ENCODE results near the gene DDB1. TPM values are rescaled to one million over a fixed set of nuclear protein-coding genes. Genes with fewer than 3 reads are reported as not detected.

The DDB1 gene
- polyA plus RNA-seq, 1 donor from 2014 or later: 203 TPM

DNA sequence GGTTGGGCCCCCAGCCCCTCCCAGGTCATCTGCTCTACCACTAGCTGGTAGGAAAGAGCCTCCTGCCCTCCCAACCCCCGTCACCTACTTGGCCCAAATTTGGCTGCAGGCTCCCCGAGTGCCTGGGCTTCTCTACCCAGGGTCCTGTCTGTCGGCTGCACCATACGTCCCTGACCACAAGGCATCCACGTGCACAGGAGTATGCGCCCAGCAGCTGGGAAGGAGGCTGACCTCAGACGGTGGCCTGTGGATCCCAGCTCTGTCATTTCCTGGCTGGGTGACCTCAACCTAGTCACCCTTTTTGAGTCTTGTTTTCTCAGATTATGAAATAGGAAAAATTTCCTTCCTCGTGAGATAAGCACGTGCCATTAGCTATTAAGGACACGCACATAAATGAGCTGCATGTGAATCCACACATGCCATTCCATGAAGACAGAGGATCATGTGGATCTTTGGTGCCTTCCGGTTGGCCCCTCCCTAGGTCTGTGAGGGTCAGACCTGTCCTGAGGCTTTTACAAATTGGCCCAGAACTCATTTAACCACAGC lies 15.1 kb upstream of the DDB1 start:
- no peak overlapping the region for H3K4me3 ChIP-seq (ENCODE audit: low read length)
- no peaks in the 10 kb centered on the region for H3K9me3 ChIP-seq (ENCODE audit: low read length)
- H4K20me1 ChIP-seq (ENCODE audit: insufficient read depth): no peaks in the 10 kb centered on the region
- no peaks in the 10 kb centered on the region for H3K9me2 ChIP-seq (ENCODE audit: insufficient read depth, low read length)
- H3K27me3 ChIP-seq (ENCODE audit: insufficient read depth, low read depth, low read length): no peaks in the 10 kb centered on the region
- no peak overlapping the region for H3K4me2 ChIP-seq (ENCODE audit: low read length)
- TF ChIP-seq, protein P1, sequence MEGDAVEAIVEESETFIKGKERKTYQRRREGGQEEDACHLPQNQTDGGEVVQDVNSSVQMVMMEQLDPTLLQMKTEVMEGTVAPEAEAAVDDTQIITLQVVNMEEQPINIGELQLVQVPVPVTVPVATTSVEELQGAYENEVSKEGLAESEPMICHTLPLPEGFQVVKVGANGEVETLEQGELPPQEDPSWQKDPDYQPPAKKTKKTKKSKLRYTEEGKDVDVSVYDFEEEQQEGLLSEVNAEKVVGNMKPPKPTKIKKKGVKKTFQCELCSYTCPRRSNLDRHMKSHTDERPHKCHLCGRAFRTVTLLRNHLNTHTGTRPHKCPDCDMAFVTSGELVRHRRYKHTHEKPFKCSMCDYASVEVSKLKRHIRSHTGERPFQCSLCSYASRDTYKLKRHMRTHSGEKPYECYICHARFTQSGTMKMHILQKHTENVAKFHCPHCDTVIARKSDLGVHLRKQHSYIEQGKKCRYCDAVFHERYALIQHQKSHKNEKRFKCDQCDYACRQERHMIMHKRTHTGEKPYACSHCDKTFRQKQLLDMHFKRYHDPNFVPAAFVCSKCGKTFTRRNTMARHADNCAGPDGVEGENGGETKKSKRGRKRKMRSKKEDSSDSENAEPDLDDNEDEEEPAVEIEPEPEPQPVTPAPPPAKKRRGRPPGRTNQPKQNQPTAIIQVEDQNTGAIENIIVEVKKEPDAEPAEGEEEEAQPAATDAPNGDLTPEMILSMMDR (IDR thresholded peaks at IDR 0.05; ENCODE audit: poor library complexity, severe bottlenecking): no peak
- TF ChIP-seq SMC3 (conservative IDR thresholded peaks at IDR 0.05; ENCODE audit: poor library complexity) (no peak), TAF1 (IDR thresholded peaks at IDR 0.05; ENCODE audit: low read depth) (no peak), POLR2AphosphoS5 (IDR thresholded peaks at IDR 0.05) (no peak), RAD21 (conservative IDR thresholded peaks at IDR 0.05) (no peak), MXI1 (conservative IDR thresholded peaks at IDR 0.05; ENCODE audit: poor library complexity, severe bottlenecking) (no peak), EP300 (conservative IDR thresholded peaks at IDR 0.05; ENCODE audit: poor library complexity, severe bottlenecking) (no peak), EZH2 (IDR thresholded peaks at IDR 0.05; ENCODE audit: borderline replicate concordance, insufficient read depth, low read length, poor library complexity, severe bottlenecking) (no peak)
- TF ChIP-seq, protein P2, sequence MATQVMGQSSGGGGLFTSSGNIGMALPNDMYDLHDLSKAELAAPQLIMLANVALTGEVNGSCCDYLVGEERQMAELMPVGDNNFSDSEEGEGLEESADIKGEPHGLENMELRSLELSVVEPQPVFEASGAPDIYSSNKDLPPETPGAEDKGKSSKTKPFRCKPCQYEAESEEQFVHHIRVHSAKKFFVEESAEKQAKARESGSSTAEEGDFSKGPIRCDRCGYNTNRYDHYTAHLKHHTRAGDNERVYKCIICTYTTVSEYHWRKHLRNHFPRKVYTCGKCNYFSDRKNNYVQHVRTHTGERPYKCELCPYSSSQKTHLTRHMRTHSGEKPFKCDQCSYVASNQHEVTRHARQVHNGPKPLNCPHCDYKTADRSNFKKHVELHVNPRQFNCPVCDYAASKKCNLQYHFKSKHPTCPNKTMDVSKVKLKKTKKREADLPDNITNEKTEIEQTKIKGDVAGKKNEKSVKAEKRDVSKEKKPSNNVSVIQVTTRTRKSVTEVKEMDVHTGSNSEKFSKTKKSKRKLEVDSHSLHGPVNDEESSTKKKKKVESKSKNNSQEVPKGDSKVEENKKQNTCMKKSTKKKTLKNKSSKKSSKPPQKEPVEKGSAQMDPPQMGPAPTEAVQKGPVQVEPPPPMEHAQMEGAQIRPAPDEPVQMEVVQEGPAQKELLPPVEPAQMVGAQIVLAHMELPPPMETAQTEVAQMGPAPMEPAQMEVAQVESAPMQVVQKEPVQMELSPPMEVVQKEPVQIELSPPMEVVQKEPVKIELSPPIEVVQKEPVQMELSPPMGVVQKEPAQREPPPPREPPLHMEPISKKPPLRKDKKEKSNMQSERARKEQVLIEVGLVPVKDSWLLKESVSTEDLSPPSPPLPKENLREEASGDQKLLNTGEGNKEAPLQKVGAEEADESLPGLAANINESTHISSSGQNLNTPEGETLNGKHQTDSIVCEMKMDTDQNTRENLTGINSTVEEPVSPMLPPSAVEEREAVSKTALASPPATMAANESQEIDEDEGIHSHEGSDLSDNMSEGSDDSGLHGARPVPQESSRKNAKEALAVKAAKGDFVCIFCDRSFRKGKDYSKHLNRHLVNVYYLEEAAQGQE (IDR thresholded peaks at IDR 0.05; ENCODE audit: borderline replicate concordance): no peak
- H3K9ac ChIP-seq (ENCODE audit: low read length): no peak overlapping the region
- H3F3A ChIP-seq (ENCODE audit: insufficient read depth, low read length, poor library complexity, severe bottlenecking): no peaks in the 10 kb centered on the region
- no peak overlapping the region for H3K27ac ChIP-seq (ENCODE audit: low read length)
- H3K36me3 ChIP-seq (ENCODE audit: insufficient read depth, low read length): no peaks in the 10 kb centered on the region
- H3K79me2 ChIP-seq (replicated peaks; ENCODE audit: insufficient read depth, low read length): no peaks in the 10 kb centered on the region
- no peak overlapping the region for H2AFZ ChIP-seq (ENCODE audit: low read depth, low read length)

DNA sequence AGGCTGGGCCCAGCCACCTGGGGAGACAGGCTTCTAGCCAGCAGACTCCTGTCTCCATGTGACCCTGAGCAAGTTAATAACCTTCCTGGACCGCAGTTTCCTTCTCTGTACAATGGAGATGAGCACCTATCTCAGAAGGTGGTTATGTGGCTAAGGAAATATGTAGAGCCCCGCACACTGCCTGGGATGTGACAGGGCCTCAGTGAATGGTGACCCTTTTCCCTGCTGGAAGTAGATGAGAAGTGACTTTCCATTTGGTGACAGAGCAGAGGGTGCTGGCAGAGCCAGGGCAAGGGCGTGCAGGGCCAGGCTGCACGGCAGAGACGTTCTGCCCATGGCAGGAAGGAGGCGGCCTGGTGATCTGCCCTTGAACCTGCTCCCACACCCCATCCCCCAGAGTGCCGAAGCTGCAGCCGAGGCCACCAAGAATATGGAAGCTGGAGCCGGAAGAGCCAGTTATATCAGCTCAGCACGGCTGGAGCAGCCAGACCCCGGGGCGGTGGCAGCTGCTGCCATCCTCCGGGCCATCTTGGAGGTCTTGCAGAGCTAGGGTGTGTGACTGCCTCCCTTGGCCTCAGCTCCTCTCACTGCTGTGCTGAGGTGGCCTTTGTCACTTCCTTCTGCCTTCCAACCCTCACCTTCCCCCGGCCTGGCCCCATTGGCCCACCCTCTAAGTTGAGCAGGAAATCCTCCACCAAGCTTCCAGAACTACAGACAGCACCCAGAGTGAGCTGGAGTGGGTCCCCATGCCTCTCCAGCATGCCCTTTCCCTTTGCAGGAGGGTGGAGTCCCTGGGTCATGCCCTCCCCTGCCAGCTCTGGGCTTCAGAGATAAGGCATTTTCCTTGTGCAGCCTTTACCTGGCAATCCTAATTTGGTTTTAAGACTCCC lies 13.3 kb upstream of the DDB1 start:
- Histone ChIP-seq H3K36me3 (ENCODE audit: insufficient read depth, low read length) (no peaks in the 10 kb centered on the region), H3F3A (ENCODE audit: insufficient read depth, low read length, poor library complexity, severe bottlenecking) (no peaks in the 10 kb centered on the region)

More for the DNA sequence above, 13.3 kb upstream of the DDB1 start:
- H3K27ac ChIP-seq (ENCODE audit: low read length): no peak overlapping the region
- no peak overlapping the region for H3K4me3 ChIP-seq (ENCODE audit: low read length)
- no peak overlapping the region for H3K4me2 ChIP-seq (ENCODE audit: low read length)
- no peaks in the 10 kb centered on the region for H3K9me3 ChIP-seq (ENCODE audit: low read length)
- H3K27me3 ChIP-seq (ENCODE audit: insufficient read depth, low read depth, low read length): no peaks in the 10 kb centered on the region
- no peak for TF ChIP-seq SMC3 (conservative IDR thresholded peaks at IDR 0.05; ENCODE audit: poor library complexity)
- TF ChIP-seq EP300 (conservative IDR thresholded peaks at IDR 0.05; ENCODE audit: poor library complexity, severe bottlenecking): no peak
- no peak for TF ChIP-seq POLR2AphosphoS5 (IDR thresholded peaks at IDR 0.05)
- no peak for TF ChIP-seq RAD21 (conservative IDR thresholded peaks at IDR 0.05)
- no peak for TF ChIP-seq TAF1 (IDR thresholded peaks at IDR 0.05; ENCODE audit: low read depth)
- TF ChIP-seq, protein P1 (IDR thresholded peaks at IDR 0.05; ENCODE audit: poor library complexity, severe bottlenecking): no peak
- TF ChIP-seq, protein P2 (IDR thresholded peaks at IDR 0.05; ENCODE audit: borderline replicate concordance): no peak
- TF ChIP-seq EZH2 (IDR thresholded peaks at IDR 0.05; ENCODE audit: borderline replicate concordance, insufficient read depth, low read length, poor library complexity, severe bottlenecking): no peak
- no peak for TF ChIP-seq MXI1 (conservative IDR thresholded peaks at IDR 0.05; ENCODE audit: poor library complexity, severe bottlenecking)
- H3K9ac ChIP-seq (ENCODE audit: low read length): no peak overlapping the region
- no peaks in the 10 kb centered on the region for H4K20me1 ChIP-seq (ENCODE audit: insufficient read depth)
- no peaks in the 10 kb centered on the region for H3K79me2 ChIP-seq (replicated peaks; ENCODE audit: insufficient read depth, low read length)
- H3K9me2 ChIP-seq (ENCODE audit: insufficient read depth, low read length): no peaks in the 10 kb centered on the region
- H2AFZ ChIP-seq (ENCODE audit: low read depth, low read length): no peak overlapping the region

All from neural cell (in vitro differentiated cells).